ENCODE data around the gene SPSB3. TPM values are rescaled to one million over a fixed set of nuclear protein-coding genes. Genes with fewer than 3 reads are reported as not detected.
A peak's percentile ranks its signal among the peaks of the same experiment; 100 is the strongest.

The SPSB3 gene
- total and polyA plus RNA-seq, 9 of the 15 experiments (the other 6 are each of a cell fraction or from before 2014, with no cell fraction given): 0.39 to 37.4 (median 7.1) TPM

- intact Hi-C loops (cut with micrococcal nuclease): no loop called here
- WGBS (ENCODE audit: insufficient coverage, low coverage, missing lambda C conversion rate): 82% methylated on average over 10 of the region's 11 CpGs
- no TSS peak for BruUV-seq (replicated peaks)
- DNase-seq (ENCODE audit: extremely low read depth in 1 of 4, low spot score in 3 of 4) (no peak), ATAC-seq (no peak), FAIRE-seq (no peak)
- no peak overlapping the region for H2AFZ ChIP-seq (ENCODE audit: low read depth, low read length)
- H3K4me3 ChIP-seq: no peak overlapping the region
- ChIA-PET POLR2A (no interaction called here), CTCF (ENCODE audit: low intra/inter-chr PET ratio) (no interaction called here)
- H3K9me1 ChIP-seq (ENCODE audit: control insufficient read depth, insufficient read depth, low read length): peaks cover 3% of the 10 kb centered on the region
- no peak overlapping the region for H3K4me2 ChIP-seq (ENCODE audit: insufficient read depth, low read length)
- H3K27ac ChIP-seq (ENCODE audit: extremely low read depth, low read depth, low read length): no peak overlapping the region
- H3K27me3 ChIP-seq (ENCODE audit: control insufficient read depth in 2 of 2, insufficient read depth in 2 of 2, low read length in 2 of 2): no peaks in the 10 kb centered on the region
- H3K9ac ChIP-seq (ENCODE audit: insufficient read depth in 1 of 2, low read depth in 2 of 2, low read length in 2 of 2): no peak overlapping the region
- H3K4me1 ChIP-seq (replicated peaks in 1 of 2; ENCODE audit: control insufficient read depth in 2 of 2, insufficient read depth in 2 of 2, low read length in 2 of 2): peaks cover 0 to 13% of the 10 kb centered on the region in 2 experiments; a peak in 1 of 5 replicates
- H3K36me3 ChIP-seq (ENCODE audit: control insufficient read depth, insufficient read depth, low read length): peaks cover 51% of the 10 kb centered on the region; the same call in 2 of the 3 replicates
- no peaks in the 10 kb centered on the region for H4K20me1 ChIP-seq (replicated peaks; ENCODE audit: control insufficient read depth, insufficient read depth, low read length)
- no peaks in the 10 kb centered on the region for H3K9me3 ChIP-seq (replicated peaks; ENCODE audit: control insufficient read depth, insufficient read depth, low read depth, low read length)
- H3K79me2 ChIP-seq (ENCODE audit: control insufficient read depth, insufficient read depth, low read length): no peaks in the 10 kb centered on the region
- in situ Hi-C loops (cut with MboI): no loop called here
- TF ChIP-seq RBM22 (IDR thresholded peaks at IDR 0.05; ENCODE audit: low read depth, low read length, poor library complexity, severe bottlenecking): peak; percentile 10
- no peak for TF ChIP-seq YBX1 (IDR thresholded peaks at IDR 0.05)
Measured at GRCh38 chr16:1747934-1748333, 34.4 kb downstream of the SPSB3 start.

GRCh38 chr16:1746693-1747195, 35.6 kb downstream of the SPSB3 start:
- H3K4me1 ChIP-seq (replicated peaks in 1 of 2; ENCODE audit: control insufficient read depth in 2 of 2, insufficient read depth in 2 of 2, low read length in 2 of 2): peaks cover 0 to 16% of the 10 kb centered on the region in 2 experiments; a peak in 1 of 5 replicates
- H3K9me1 ChIP-seq (ENCODE audit: control insufficient read depth, insufficient read depth, low read length): peaks cover 3% of the 10 kb centered on the region
- no peaks in the 10 kb centered on the region for H3K27me3 ChIP-seq (ENCODE audit: control insufficient read depth in 2 of 2, insufficient read depth in 2 of 2, low read length in 2 of 2)
- no peak overlapping the region for H3K27ac ChIP-seq (ENCODE audit: extremely low read depth, low read depth, low read length)
- DNase-seq (ENCODE audit: extremely low read depth in 1 of 4, low spot score in 3 of 4): no peak
- intact Hi-C loops (cut with micrococcal nuclease) (no loop called here), in situ Hi-C loops (cut with MboI) (no loop called here)
- no TSS peak for BruUV-seq (replicated peaks)
- TF ChIP-seq RBM14 (IDR thresholded peaks at IDR 0.05; ENCODE audit: borderline replicate concordance, insufficient read depth, low read depth, low read length) (no peak), MTA3 (IDR thresholded peaks at IDR 0.05; ENCODE audit: borderline replicate concordance) (no peak), PTBP1 (IDR thresholded peaks at IDR 0.05; ENCODE audit: low read depth, low read length) (no peak), ETV1 (tag; conservative IDR thresholded peaks at IDR 0.05; ENCODE audit: low read depth) (no peak), POLR2G (IDR thresholded peaks at IDR 0.05; ENCODE audit: low read depth, low read length) (0 out of 2 replicates have a peak, but pooled peaks have one; percentile 27)
- no peak overlapping the region for H3K4me3 ChIP-seq
- POLR2A ChIA-PET: interaction anchor here (0.6 to 1.2 kb wide), 3 partner anchors 16 to 38 kb away, joined by 3 to 4 read pairs (median 3); no protein-coding TSS in a partner anchor
- CTCF ChIA-PET (ENCODE audit: low intra/inter-chr PET ratio): no interaction called here
- no peak overlapping the region for H2AFZ ChIP-seq (ENCODE audit: low read depth, low read length)
- ATAC-seq: no peak
- no peak for FAIRE-seq
- 87% methylated on average over 20 of the region's 31 CpGs for WGBS (ENCODE audit: insufficient coverage, low coverage, missing lambda C conversion rate)
- H4K20me1 ChIP-seq (replicated peaks; ENCODE audit: control insufficient read depth, insufficient read depth, low read length): no peaks in the 10 kb centered on the region
- no peaks in the 10 kb centered on the region for H3K9me3 ChIP-seq (replicated peaks; ENCODE audit: control insufficient read depth, insufficient read depth, low read depth, low read length)
- peaks cover 43% of the 10 kb centered on the region; the same call in 2 of the 3 replicates for H3K36me3 ChIP-seq (ENCODE audit: control insufficient read depth, insufficient read depth, low read length)
- H3K79me2 ChIP-seq (ENCODE audit: control insufficient read depth, insufficient read depth, low read length): no peaks in the 10 kb centered on the region
- peak overlapping the region in 1 of 2 experiments; percentile 26; a peak in 1 of 4 replicates for H3K9ac ChIP-seq (ENCODE audit: insufficient read depth in 1 of 2, low read depth in 2 of 2, low read length in 2 of 2)
- no peak overlapping the region for H3K4me2 ChIP-seq (ENCODE audit: insufficient read depth, low read length)

Data from K562 (cell line).